MM.1S (cell line): ENCODE measurements around the gene TRIM15.

ENCODE experiments used
- EZH2 ChIP-seq: fragments of 300-600 bp; sonication (generic); optimal IDR thresholded peaks from 2 replicates; pipeline ENCODE3; 2017; ENCODE audit warnings: low read depth, mild to moderate bottlenecking, antibody characterized with exemption, low read length, mixed read lengths
- TF ChIP-seq, protein P1 (sequence below): fragments of 300-600 bp; sonication (generic); IDR thresholded peaks from 2 replicates; pipeline ENCODE4 v1.5.1; 2016; ENCODE audit warnings: antibody characterized with exemption, low read length, mixed read lengths

DNA sequence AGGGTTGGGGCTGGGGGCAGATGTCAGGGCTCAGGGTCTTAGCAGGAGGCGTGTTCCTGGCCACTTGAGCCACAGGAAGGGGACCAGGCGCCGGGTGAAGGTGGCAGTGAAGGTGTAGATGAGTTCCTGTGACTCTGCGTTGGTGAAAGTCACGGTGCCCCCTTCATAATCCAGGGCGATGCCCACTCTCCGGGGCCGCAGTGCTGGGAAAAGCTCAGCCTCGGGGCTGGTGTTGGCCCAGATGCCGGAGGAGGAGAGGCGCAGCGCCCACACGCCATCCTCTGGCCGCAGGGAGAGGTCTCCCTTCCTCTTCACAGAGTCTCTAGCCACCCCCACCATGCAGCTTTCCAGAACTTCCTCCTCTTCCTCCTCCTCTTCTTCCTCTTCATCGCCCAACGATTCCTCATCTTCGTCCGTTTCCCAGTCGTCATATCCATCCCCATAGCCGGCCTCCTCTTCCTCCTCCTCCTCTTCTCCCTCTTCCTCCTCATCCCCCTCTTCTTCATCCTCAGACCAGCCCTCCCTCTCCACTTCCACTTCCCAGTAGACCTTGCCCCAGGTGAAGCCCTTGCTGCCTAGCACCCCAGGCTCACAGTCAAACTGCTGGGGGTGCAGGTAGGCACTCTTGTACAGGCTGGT lies 22.6 kb downstream of the TRIM15 start:
- TF ChIP-seq, protein P1, sequence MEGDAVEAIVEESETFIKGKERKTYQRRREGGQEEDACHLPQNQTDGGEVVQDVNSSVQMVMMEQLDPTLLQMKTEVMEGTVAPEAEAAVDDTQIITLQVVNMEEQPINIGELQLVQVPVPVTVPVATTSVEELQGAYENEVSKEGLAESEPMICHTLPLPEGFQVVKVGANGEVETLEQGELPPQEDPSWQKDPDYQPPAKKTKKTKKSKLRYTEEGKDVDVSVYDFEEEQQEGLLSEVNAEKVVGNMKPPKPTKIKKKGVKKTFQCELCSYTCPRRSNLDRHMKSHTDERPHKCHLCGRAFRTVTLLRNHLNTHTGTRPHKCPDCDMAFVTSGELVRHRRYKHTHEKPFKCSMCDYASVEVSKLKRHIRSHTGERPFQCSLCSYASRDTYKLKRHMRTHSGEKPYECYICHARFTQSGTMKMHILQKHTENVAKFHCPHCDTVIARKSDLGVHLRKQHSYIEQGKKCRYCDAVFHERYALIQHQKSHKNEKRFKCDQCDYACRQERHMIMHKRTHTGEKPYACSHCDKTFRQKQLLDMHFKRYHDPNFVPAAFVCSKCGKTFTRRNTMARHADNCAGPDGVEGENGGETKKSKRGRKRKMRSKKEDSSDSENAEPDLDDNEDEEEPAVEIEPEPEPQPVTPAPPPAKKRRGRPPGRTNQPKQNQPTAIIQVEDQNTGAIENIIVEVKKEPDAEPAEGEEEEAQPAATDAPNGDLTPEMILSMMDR: no peak
- TF ChIP-seq EZH2: no peak
